ENCODE data around the gene HSP90AB1.

HSP90AB1 gene

GRCh38 chr6:44278315-44278714, 31.4 kb downstream of the HSP90AB1 start:
- DNase-seq (ENCODE audit: extremely low spot score, insufficient read length, low read depth): no peak
- FAIRE-seq: no peak

- FAIRE-seq (no peak), DNase-seq (ENCODE audit: extremely low spot score, insufficient read length, low read depth) (no peak)
These were observed 32.1 kb downstream of the HSP90AB1 start for GRCh38 chr6:44278774-44279697.

- no peak for FAIRE-seq
- DNase-seq (ENCODE audit: extremely low spot score, insufficient read length, low read depth): no peak
These were observed 37.2 kb downstream of the HSP90AB1 start for GRCh38 chr6:44284121-44284520.

GRCh38 chr6:44284867-44285266, 38.0 kb downstream of the HSP90AB1 start:
- FAIRE-seq: no peak

GRCh38 chr6:44285552-44286284, 38.8 kb downstream of the HSP90AB1 start:
- DNase-seq (ENCODE audit: extremely low spot score, insufficient read length, low read depth) (no peak), FAIRE-seq (no peak)

More at GRCh38 chr6:44284867-44285266, 38.0 kb downstream of the HSP90AB1 start:
- no peak for DNase-seq (ENCODE audit: extremely low spot score, insufficient read length, low read depth)

- FAIRE-seq (no peak), DNase-seq (ENCODE audit: extremely low spot score, insufficient read length, low read depth) (no peak)
These were observed 39.3 kb downstream of the HSP90AB1 start for GRCh38 chr6:44286285-44286565.

GRCh38 chr6:44286747-44287146, 39.8 kb downstream of the HSP90AB1 start:
- DNase-seq (ENCODE audit: extremely low spot score, insufficient read length, low read depth) (no peak), FAIRE-seq (no peak)

GRCh38 chr6:44289726-44290260, 42.9 kb downstream of the HSP90AB1 start:
- FAIRE-seq (no peak), DNase-seq (ENCODE audit: extremely low spot score, insufficient read length, low read depth) (no peak)

GRCh38 chr6:44291841-44292240, 44.9 kb downstream of the HSP90AB1 start:
- DNase-seq (ENCODE audit: extremely low spot score, insufficient read length, low read depth) (no peak), FAIRE-seq (no peak)

- DNase-seq (ENCODE audit: extremely low spot score, insufficient read length, low read depth) (no peak), FAIRE-seq (no peak)
These were observed 45.9 kb downstream of the HSP90AB1 start for GRCh38 chr6:44292661-44293365.

- DNase-seq (ENCODE audit: extremely low spot score, insufficient read length, low read depth) (no peak), FAIRE-seq (no peak)
These were observed 48.2 kb downstream of the HSP90AB1 start for GRCh38 chr6:44294832-44295791.

GRCh38 chr6:44297063-44298038, 50.5 kb downstream of the HSP90AB1 start:
- DNase-seq (ENCODE audit: extremely low spot score, insufficient read length, low read depth) (no peak), FAIRE-seq (no peak)

- no peak for FAIRE-seq
- no peak for DNase-seq (ENCODE audit: extremely low spot score, insufficient read length, low read depth)
These were observed 51.3 kb downstream of the HSP90AB1 start for GRCh38 chr6:44298055-44298803.

GRCh38 chr6:44298864-44299263, 52.0 kb downstream of the HSP90AB1 start:
- FAIRE-seq: no peak
- DNase-seq (ENCODE audit: extremely low spot score, insufficient read length, low read depth): no peak

- no peak for DNase-seq (ENCODE audit: extremely low spot score, insufficient read length, low read depth)
- FAIRE-seq: no peak
These were observed 53.5 kb downstream of the HSP90AB1 start for GRCh38 chr6:44300292-44300823.

- DNase-seq (ENCODE audit: extremely low spot score, insufficient read length, low read depth) (no peak), FAIRE-seq (no peak)
These were observed 54.2 kb downstream of the HSP90AB1 start for GRCh38 chr6:44301106-44301505.

GRCh38 chr6:44301782-44302564, 55.1 kb downstream of the HSP90AB1 start:
- DNase-seq (ENCODE audit: extremely low spot score, insufficient read length, low read depth) (no peak), FAIRE-seq (no peak)

Measured in GM18507 (cell line).